K562 (cell line): Measurements from ENCODE around the gene RCN2. TPM values are rescaled to one million over a fixed set of nuclear protein-coding genes. Genes with fewer than 3 reads are reported as not detected.

ENCODE experiments used
- ATAC-seq: fragments of 200-7000 bp; cut with Tn5 transposase; 3 replicates; pipeline ENCODE4 v1.9.1; 2020; ENCODE audit warnings: moderate library complexity
- BruUV-seq: library from RNA; stranded (reverse); fragments of 400-500 nt; replicated peaks from 2 replicates; lab custom pipeline; 2021; lab: Mats Ljungman, UMichigan
- CTCF ChIA-PET: fragments of 300-600 bp; formaldehyde crosslinking; extraction: SDS; loops from one replicate; lab custom pipeline; 2021; ENCODE audit warnings: low intra/inter-chr PET ratio; lab: Yijun Ruan, JAX
- POLR2A ChIA-PET: fragments of 300-600, 350-650 bp; sonication (Branson Sonifier 250); formaldehyde crosslinking; extraction: SDS; loops from one replicate; lab custom pipeline; 2021; ENCODE audit warnings: antibody characterized with exemption, inconsistent platforms; lab: Yijun Ruan, JAX
- DNase-seq, 4 experiments: peaks; one replicate each; pipeline versions ENCODE4 v3.0.0 to v3.0.0-alpha.2; 2011 to 2018; ENCODE audit warnings: low spot score in 3 of 4, mixed read lengths in 3 of 4; ENCODE audit errors: extremely low read depth in 1 of 4
- FAIRE-seq: peaks from 2 replicates; lab custom pipeline; 2011; peaks lifted over from hg19 to GRCh38; lab: Jason Lieb, UNC
- H2AFZ ChIP-seq: 2 replicates; pipeline ENCODE4 v1.6.0; 2011; ENCODE audit warnings: low read depth, low read length, control low read depth, inconsistent platforms
- H3K27ac ChIP-seq: fragments of 200-600 bp; 3 replicates; pipeline ENCODE4 v1.8.0; 2011; ENCODE audit warnings: low read depth, mild to moderate bottlenecking, control low read depth, inconsistent platforms, low read length, moderate library complexity, mixed read lengths; ENCODE audit errors: extremely low read depth
- H3K27me3 ChIP-seq, 2 experiments: fragments of 300-600 bp in 1 of 2; 2 replicates in 1 of 2; 3 replicates in 1 of 2; pipeline versions ENCODE4 v1.6.0 to v1.8.0; 2011; ENCODE audit warnings: inconsistent platforms in 2 of 2, low read length in 2 of 2, mild to moderate bottlenecking in 1 of 2, mixed read lengths in 1 of 2, moderate library complexity in 1 of 2; ENCODE audit not compliant: control insufficient read depth in 2 of 2, insufficient read depth in 2 of 2
- H3K36me3 ChIP-seq: fragments of 300-600 bp; 3 replicates; pipeline ENCODE4 v1.8.0; 2011; ENCODE audit warnings: mild to moderate bottlenecking, low read length, inconsistent platforms; ENCODE audit not compliant: control insufficient read depth, insufficient read depth
- H3K4me1 ChIP-seq, 2 experiments: fragments of 200-600 bp in 1 of 2; replicated peaks in 1 of 2; 2 replicates in 1 of 2; 3 replicates in 1 of 2; pipeline versions ENCODE4 v1.5.1 to v1.8.0; 2011; ENCODE audit warnings: inconsistent platforms in 2 of 2, low read length in 2 of 2, mild to moderate bottlenecking in 1 of 2, mixed read lengths in 1 of 2, moderate library complexity in 1 of 2; ENCODE audit not compliant: control insufficient read depth in 2 of 2, insufficient read depth in 2 of 2
- H3K4me2 ChIP-seq: 2 replicates; pipeline ENCODE4 v1.6.1; 2011; ENCODE audit warnings: low read length, control low read depth, inconsistent platforms, mixed read lengths; ENCODE audit not compliant: insufficient read depth
- H3K4me3 ChIP-seq: fragments of 200-600 bp; sonication (generic), shearing (Covaris generic); 2 replicates; pipeline ENCODE4 v1.5.1; 2016; ENCODE audit warnings: control low read depth, inconsistent platforms
- H3K79me2 ChIP-seq: fragments of 200-600 bp; 3 replicates; pipeline ENCODE4 v1.8.0; 2011; ENCODE audit warnings: low read length, inconsistent platforms; ENCODE audit not compliant: control insufficient read depth, insufficient read depth
- H3K9ac ChIP-seq, 2 experiments: 2 replicates each; pipeline versions ENCODE4 v1.6.0 to v1.6.1; 2011; ENCODE audit warnings: low read depth in 2 of 2, low read length in 2 of 2, control low read depth in 1 of 2, inconsistent platforms in 1 of 2, mild to moderate bottlenecking in 1 of 2, mixed read lengths in 1 of 2; ENCODE audit not compliant: insufficient read depth in 1 of 2
- H3K9me1 ChIP-seq: one replicate; pipeline ENCODE4 v1.6.0; 2011; ENCODE audit warnings: inconsistent platforms, mild to moderate bottlenecking, low read length, moderate library complexity; ENCODE audit not compliant: control insufficient read depth, insufficient read depth
- H3K9me3 ChIP-seq: replicated peaks from 2 replicates; pipeline ENCODE4 v1.5.1; 2011; ENCODE audit warnings: low read depth, low read length, inconsistent platforms; ENCODE audit not compliant: control insufficient read depth, insufficient read depth
- H4K20me1 ChIP-seq: replicated peaks from 2 replicates; pipeline ENCODE4 v1.6.1; 2011; ENCODE audit warnings: low read length, inconsistent platforms, mixed read lengths; ENCODE audit not compliant: control insufficient read depth, insufficient read depth
- CBX2 ChIP-seq: fragments of 200-600 bp; sonication (generic); IDR thresholded peaks from one replicate; pipeline ENCODE4 v1.6.1; 2012; ENCODE audit warnings: mild to moderate bottlenecking, low read length, inconsistent platforms; ENCODE audit not compliant: insufficient read depth, poor library complexity, severe bottlenecking
- CTCFL ChIP-seq: IDR thresholded peaks from 2 replicates; pipeline ENCODE4 v1.6.1; 2011; ENCODE audit warnings: borderline replicate concordance, low read depth, mild to moderate bottlenecking, moderate library complexity, low read length; ENCODE audit not compliant: insufficient read depth, poor library complexity, severe bottlenecking
- SFPQ ChIP-seq: fragments of 200-400 bp; formaldehyde crosslinking; IDR thresholded peaks from 2 replicates; pipeline ENCODE4 v1.6.1; 2017; ENCODE audit warnings: mild to moderate bottlenecking, low read depth, low read length, moderate library complexity
- ZBTB12 ChIP-seq: fragments of 250-450 bp; sonication (Bioruptor Pico); IDR thresholded peaks from 2 replicates; pipeline ENCODE4 v1.4.0; 2020
- WGBS: fragments of 100-300 bp; shearing (Covaris generic); methylation state at CpG from one replicate; pipeline ENCODE4 v1.1.6; 2016; ENCODE audit warnings: low coverage, mixed read lengths; ENCODE audit not compliant: insufficient coverage; ENCODE audit errors: missing lambda C conversion rate; 5-methylcytosine and 5-hydroxymethylcytosine counted together
- in situ Hi-C: fragments of 300-500 bp; cut with MboI; formaldehyde crosslinking; loops from 4 replicates; pipeline ENCODE4 v1.15.0; 2018; ENCODE audit warnings: inconsistent platforms, mixed read lengths
- intact Hi-C: fragments of 100-400 bp; cut with micrococcal nuclease; formaldehyde crosslinking; loops from 2 replicates; pipeline ENCODE4 v1.14.2; 2022
- polyA plus RNA-seq, 8 experiments: library from polyadenylated mRNA; depleted of rRNA in 4 of 8; stranded (reverse) in 5 of 8; unstranded in 3 of 8; fragments of >200 nt; fragmentation: Nextera tagmentation in 2 of 8; fragmentation: Illumina TruSeq in 1 of 8; extraction: Ambion mirVana in 2 of 8; extraction: Trizol in 1 of 8; gene quantifications; 2 replicates each; pipeline versions ENCODE4 v1.2.1 to v1.2.3, GENCODE V29; 2011 to 2014; ENCODE audit warnings: inconsistent platforms in 1 of 8, missing spikeins in 1 of 8
- total RNA-seq, 7 experiments: library from RNA; depleted of rRNA in 6 of 7; stranded (reverse); fragments of >200 nt in 6 of 7; fragmentation: Illumina TruSeq in 2 of 7; extraction: Trizol in 2 of 7; gene quantifications; 2 replicates each; pipeline versions ENCODE4 v1.2.1 to v1.2.3, GENCODE V29; 2011 to 2021; ENCODE audit warnings: low replicate concordance in 1 of 7

Gene RCN2
- total and polyA plus RNA-seq, 9 of the 15 experiments (the other 6 are each of a cell fraction or from before 2014, with no cell fraction given), result 20.9 to 63.6 (median 52.8) TPM

GRCh38 chr15:77002436-77002835 is 70.9 kb downstream of the RCN2 start:
- H3K9ac ChIP-seq, result no peak overlapping the region
- peaks cover 3% of the 10 kb centered on the region for H3K9me1 ChIP-seq
- DNase-seq (no peak), FAIRE-seq (no peak), ATAC-seq (no peak)
- no peak overlapping the region for H3K4me3 ChIP-seq
- H3K79me2 ChIP-seq, result no peaks in the 10 kb centered on the region
- BruUV-seq, result no TSS peak
- no peaks in the 10 kb centered on the region for H4K20me1 ChIP-seq
- POLR2A ChIA-PET, result no interaction called here
- no peaks in the 10 kb centered on the region for H3K4me1 ChIP-seq
- H2AFZ ChIP-seq, result no peak overlapping the region
- H3K36me3 ChIP-seq, result no peaks in the 10 kb centered on the region
- no peaks in the 10 kb centered on the region for H3K9me3 ChIP-seq
- peaks cover 24 to 68% of the 10 kb centered on the region in 2 experiments for H3K27me3 ChIP-seq
- intact Hi-C loops, result no loop called here
- WGBS, result 1% methylated on average over 7 of the region's 7 CpGs
- CTCF ChIA-PET, result no interaction called here
- TF ChIP-seq CTCFL (no peak), SFPQ (no peak), CBX2 (no peak), ZBTB12 (CRISPR knock-in tag) (no peak)
- in situ Hi-C loops, result no loop called here
- H3K27ac ChIP-seq, result no peak overlapping the region
- no peak overlapping the region for H3K4me2 ChIP-seq
